ENCODE data around the gene CNOT11.
"Not testable (repeated sequence)": the region's sequence is repeated elsewhere in the genome, so short reads cannot be mapped to it uniquely, and the experiment has no call there.

Gene CNOT11

GRCh38 chr2:101208830-101209229, 43.9 kb upstream of the CNOT11 start:
- Histone ChIP-seq H3K9me3 (ENCODE audit: insufficient read depth, low read length) (no peaks in the 10 kb centered on the region), H3K4me3 (ENCODE audit: low read length) (no peak overlapping the region), H2AFZ (ENCODE audit: low read depth, low read length) (no peak overlapping the region), H3K27me3 (ENCODE audit: low read depth, low read length) (no peaks in the 10 kb centered on the region), H3K4me2 (ENCODE audit: low read length) (no peak overlapping the region), H3K27ac (ENCODE audit: low read length) (no peak overlapping the region), H4K20me1 (ENCODE audit: insufficient read depth, low read length) (no peaks in the 10 kb centered on the region), H3K4me1 (ENCODE audit: low read length) (no peaks in the 10 kb centered on the region), H3K79me2 (ENCODE audit: low read length) (no peaks in the 10 kb centered on the region), H3K9ac (ENCODE audit: low read length) (no peak overlapping the region), H3K36me3 (replicated peaks; ENCODE audit: low read depth, low read length) (no peaks in the 10 kb centered on the region)
- TF ChIP-seq, protein P1, sequence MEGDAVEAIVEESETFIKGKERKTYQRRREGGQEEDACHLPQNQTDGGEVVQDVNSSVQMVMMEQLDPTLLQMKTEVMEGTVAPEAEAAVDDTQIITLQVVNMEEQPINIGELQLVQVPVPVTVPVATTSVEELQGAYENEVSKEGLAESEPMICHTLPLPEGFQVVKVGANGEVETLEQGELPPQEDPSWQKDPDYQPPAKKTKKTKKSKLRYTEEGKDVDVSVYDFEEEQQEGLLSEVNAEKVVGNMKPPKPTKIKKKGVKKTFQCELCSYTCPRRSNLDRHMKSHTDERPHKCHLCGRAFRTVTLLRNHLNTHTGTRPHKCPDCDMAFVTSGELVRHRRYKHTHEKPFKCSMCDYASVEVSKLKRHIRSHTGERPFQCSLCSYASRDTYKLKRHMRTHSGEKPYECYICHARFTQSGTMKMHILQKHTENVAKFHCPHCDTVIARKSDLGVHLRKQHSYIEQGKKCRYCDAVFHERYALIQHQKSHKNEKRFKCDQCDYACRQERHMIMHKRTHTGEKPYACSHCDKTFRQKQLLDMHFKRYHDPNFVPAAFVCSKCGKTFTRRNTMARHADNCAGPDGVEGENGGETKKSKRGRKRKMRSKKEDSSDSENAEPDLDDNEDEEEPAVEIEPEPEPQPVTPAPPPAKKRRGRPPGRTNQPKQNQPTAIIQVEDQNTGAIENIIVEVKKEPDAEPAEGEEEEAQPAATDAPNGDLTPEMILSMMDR (IDR thresholded peaks at IDR 0.05; ENCODE audit: low read depth, low read length) = no peak
- no peak for TF ChIP-seq EZH2phosphoT487 (IDR thresholded peaks at IDR 0.05; ENCODE audit: low read depth)

DNA sequence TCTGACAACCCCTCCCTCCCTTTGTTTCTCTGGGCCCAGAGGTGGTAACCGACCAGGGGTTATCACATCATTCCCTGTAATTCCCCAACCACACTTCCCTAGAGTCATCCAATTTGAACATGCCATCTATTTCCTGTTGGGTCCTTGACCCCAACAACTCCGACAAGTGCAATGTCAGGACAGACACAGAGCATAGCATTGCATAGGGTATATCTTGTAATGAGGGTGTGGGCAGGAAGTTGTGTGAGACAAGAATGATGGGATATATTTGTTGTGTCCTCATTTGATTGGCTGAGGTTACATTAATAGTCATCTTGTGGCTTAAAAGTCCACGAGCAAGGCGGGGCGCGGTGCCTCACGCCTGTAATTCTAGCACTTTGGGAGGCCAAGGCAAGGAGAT, 33.4 kb upstream of the CNOT11 start:
- H3K36me3 ChIP-seq (replicated peaks; ENCODE audit: low read depth, low read length) = no peaks in the 10 kb centered on the region
- no peak overlapping the region for H3K4me3 ChIP-seq (ENCODE audit: low read length)
- H3K27me3 ChIP-seq (ENCODE audit: low read depth, low read length) = peaks cover 3% of the 10 kb centered on the region
- H4K20me1 ChIP-seq (ENCODE audit: insufficient read depth, low read length) = no peaks in the 10 kb centered on the region
- no peaks in the 10 kb centered on the region for H3K79me2 ChIP-seq (ENCODE audit: low read length)
- no peak overlapping the region for H3K27ac ChIP-seq (ENCODE audit: low read length)
- TF ChIP-seq, protein P1 (IDR thresholded peaks at IDR 0.05; ENCODE audit: low read depth, low read length) = no peak
- TF ChIP-seq EZH2phosphoT487 (IDR thresholded peaks at IDR 0.05; ENCODE audit: low read depth) = no peak
- H3K9me3 ChIP-seq (ENCODE audit: insufficient read depth, low read length) = no peaks in the 10 kb centered on the region
- H3K9ac ChIP-seq (ENCODE audit: low read length) = no peak overlapping the region
- H2AFZ ChIP-seq (ENCODE audit: low read depth, low read length) = no peak overlapping the region
- H3K4me1 ChIP-seq (ENCODE audit: low read length) = peaks cover 9% of the 10 kb centered on the region
- H3K4me2 ChIP-seq (ENCODE audit: low read length) = no peak overlapping the region

GRCh38 chr2:101220091-101220490, 32.6 kb upstream of the CNOT11 start:
- not testable (repeated sequence) for H3K79me2 ChIP-seq (ENCODE audit: low read length); H2AFZ ChIP-seq (ENCODE audit: low read depth, low read length); H3K9me3 ChIP-seq (ENCODE audit: insufficient read depth, low read length); H3K27me3 ChIP-seq (ENCODE audit: low read depth, low read length); H3K27ac ChIP-seq (ENCODE audit: low read length); H3K9ac ChIP-seq (ENCODE audit: low read length); H3K4me2 ChIP-seq (ENCODE audit: low read length); H3K36me3 ChIP-seq (replicated peaks; ENCODE audit: low read depth, low read length); H3K4me3 ChIP-seq (ENCODE audit: low read length); H3K4me1 ChIP-seq (ENCODE audit: low read length); H4K20me1 ChIP-seq (ENCODE audit: insufficient read depth, low read length)

DNA sequence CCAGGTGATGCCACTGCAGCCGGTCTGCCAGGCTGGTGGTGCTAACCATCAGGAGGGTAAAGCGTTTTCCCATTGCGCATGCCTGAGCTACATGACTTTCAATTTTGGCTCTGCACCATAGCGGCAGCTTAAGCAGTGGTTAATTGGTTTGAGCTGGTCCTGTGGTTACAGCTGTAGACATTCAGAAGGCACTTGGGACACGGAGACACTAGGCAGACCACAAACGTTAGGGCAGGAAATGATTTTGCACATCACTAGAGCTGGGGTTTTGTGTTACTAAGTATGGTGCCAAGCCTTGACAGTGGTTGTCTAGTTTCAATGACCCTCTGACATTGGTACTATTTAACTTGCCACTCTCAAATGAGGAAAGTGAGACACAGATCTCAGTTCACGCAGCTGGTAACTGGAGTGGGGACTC, 28.9 kb upstream of the CNOT11 start:
- Histone ChIP-seq H3K9ac (ENCODE audit: low read length) (no peak overlapping the region), H3K27ac (ENCODE audit: low read length) (no peak overlapping the region)

More for the DNA sequence above, 28.9 kb upstream of the CNOT11 start:
- TF ChIP-seq, protein P1 (IDR thresholded peaks at IDR 0.05; ENCODE audit: low read depth, low read length) = no peak
- no peak for TF ChIP-seq EZH2phosphoT487 (IDR thresholded peaks at IDR 0.05; ENCODE audit: low read depth)
- no peaks in the 10 kb centered on the region for H3K27me3 ChIP-seq (ENCODE audit: low read depth, low read length)
- no peaks in the 10 kb centered on the region for H3K9me3 ChIP-seq (ENCODE audit: insufficient read depth, low read length)
- H3K4me3 ChIP-seq (ENCODE audit: low read length) = 0 out of 2 replicates have a peak overlapping the region, but pooled peaks have one; percentile 3
- no peaks in the 10 kb centered on the region for H3K36me3 ChIP-seq (replicated peaks; ENCODE audit: low read depth, low read length)
- peak overlapping the region; percentile 39; the same call in 1 of the 2 replicates for H2AFZ ChIP-seq (ENCODE audit: low read depth, low read length)
- peak overlapping the region; percentile 34 for H3K4me2 ChIP-seq (ENCODE audit: low read length)
- H4K20me1 ChIP-seq (ENCODE audit: insufficient read depth, low read length) = no peaks in the 10 kb centered on the region
- H3K4me1 ChIP-seq (ENCODE audit: low read length) = peaks cover 9% of the 10 kb centered on the region
- H3K79me2 ChIP-seq (ENCODE audit: low read length) = no peaks in the 10 kb centered on the region
